Non-pigmented ciliary epithelial cell (primary cell): ENCODE results near the gene TTC21B.

Experiments used
- DNase-seq: peaks from one replicate; pipeline ENCODE4 v3.0.0-alpha.2; 2010; ENCODE audit warnings: low read depth

Gene TTC21B

DNA sequence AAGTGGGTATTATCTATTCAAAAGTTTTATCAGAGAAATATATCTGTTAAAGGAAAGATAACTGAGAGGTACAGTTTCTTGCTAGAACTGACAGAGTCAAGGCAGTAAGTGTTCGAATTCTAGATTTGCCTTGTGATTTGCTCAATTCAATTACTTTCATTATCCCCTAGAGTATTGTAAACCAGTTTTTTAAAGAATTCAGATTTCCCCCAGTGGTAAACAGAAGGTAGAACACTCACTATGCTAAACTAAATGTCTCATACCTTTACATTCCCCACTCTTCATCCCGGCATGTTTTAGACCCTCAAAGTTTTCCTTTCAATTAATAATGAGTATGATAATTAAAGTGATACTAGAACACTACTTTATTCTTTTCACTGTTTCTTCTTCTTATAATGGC is 28.6 kb downstream of the TTC21B start:
- DNase-seq = no peak

DNA sequence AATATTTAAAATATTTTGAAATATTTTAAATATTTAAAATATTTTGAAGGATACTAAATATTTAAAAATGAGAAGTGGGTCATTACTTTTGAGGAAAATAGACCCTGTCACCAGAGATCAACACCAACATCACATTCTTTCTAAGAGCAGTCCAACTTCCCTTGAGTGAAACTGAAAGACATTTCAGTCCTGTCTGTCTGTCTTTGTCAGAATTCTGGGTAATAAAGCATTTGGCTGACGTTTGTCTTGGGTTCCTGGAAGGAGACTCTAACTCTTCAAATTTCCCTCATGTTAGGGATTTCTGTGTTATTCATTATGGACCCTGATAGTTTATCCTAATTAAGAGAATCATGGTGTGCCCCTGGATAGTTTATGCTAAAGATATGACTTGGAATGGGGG is 32.8 kb downstream of the TTC21B start:
- DNase-seq = no peak

DNA sequence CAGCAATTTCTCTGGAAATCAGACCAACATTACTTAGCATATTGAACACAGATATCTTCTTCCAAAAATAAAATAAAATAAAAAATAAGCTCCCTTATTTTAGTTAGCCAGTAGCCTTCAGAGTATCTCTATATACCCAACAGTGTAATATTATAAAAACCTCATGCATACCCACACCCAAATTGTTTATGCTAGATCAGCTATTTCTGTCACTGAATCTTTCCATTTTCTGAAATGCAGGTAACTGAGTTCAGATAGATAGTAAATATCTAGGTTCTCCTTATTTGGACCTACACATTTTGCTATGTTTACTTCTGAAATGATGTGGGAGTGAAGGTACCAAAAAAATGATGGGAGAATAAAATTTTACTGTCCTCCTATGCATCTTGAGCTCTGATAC is 39.9 kb downstream of the TTC21B start:
- DNase-seq = no peak

DNA sequence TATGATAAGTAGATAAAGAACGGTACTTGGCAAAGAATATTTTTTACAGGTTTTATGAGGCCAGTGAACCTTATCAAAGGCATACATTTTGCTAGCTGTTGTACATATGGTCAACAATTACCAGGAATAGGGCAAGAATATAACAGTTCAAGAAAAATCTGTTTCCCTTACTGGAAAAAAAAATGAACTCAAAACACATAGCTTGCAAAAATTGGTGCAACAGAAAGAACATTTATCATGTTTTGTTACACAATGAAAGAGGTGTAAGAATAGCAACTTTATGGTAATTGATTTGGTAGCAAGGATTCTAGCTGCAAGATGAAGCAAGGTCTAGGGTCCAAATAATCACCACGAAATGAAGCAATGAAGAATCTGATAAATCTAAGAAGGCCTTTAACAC is 41.6 kb downstream of the TTC21B start:
- DNase-seq = no peak

DNA sequence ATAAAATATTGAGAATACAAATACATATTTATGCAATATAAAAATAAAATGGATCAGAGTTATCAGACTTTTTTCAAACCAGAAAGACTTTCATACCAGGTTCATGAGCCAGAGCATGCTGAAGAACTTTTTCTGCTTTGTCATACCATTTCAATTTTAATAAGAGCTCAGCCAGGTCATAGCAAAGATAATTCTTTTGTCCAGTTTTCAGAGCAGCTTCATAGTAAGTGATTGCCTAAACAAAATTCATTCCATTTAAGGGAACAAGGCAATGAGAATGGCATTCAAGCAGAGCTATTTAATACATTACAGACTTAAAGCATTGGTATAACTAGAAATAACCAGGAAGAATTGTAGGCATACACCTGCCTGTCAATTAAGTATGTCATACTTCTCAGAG is 42.3 kb downstream of the TTC21B start:
- DNase-seq = peak; percentile 51

DNA sequence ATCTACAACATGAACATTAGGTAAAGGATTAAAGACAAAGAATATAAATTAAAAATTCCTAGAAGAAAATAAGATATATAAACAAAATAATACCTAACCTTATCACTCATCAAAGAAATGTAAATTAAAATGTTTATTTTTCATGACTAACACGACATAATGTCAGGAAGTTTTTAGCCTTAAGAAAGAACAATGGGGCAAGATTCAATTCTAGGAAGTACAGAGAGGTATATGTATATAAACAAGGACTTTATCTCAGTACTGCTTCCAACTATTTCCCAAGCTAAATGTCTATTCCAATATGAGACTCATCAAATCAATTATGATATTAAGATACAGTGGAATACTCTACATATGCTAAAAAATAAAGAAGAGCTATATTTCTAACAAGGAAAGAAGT is 44.1 kb downstream of the TTC21B start:
- no peak for DNase-seq

DNA sequence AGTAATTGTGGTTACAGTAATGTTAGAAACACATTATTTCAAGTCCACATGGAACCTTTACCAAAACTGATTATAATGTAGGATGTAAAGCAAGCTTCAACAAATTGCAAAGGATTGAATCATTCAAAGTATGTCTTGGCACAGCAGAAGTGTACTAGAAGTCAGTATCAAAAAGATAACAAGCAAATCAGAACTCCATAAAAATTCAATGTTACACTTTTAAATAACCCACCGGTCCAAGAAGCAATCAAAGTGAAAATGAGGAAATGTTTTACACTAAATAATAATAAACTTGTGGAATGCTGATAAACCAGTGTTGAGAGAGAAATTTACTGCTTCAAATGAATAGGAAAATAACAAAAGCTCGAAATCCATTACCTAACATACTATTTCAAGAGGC is 47.7 kb downstream of the TTC21B start:
- peak; percentile 20 for DNase-seq

DNA sequence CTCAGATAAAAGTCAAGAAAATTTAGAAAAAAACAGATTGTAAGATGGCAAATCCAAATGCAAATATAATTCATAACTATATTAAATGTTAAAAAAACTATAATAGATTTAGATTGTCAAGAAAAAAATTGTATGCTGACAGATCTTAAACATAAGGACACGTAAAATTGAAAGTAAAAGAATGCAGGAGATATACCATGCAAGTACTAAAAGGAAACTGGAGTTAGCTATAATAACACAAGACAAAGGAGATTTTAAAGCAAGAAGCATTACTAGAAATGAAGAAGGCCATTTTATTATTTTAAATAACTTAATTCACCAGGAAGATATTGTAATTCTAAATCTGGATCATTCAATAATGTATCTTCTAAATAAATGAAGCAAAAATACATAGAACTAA is 48.3 kb downstream of the TTC21B start:
- no peak for DNase-seq

DNA sequence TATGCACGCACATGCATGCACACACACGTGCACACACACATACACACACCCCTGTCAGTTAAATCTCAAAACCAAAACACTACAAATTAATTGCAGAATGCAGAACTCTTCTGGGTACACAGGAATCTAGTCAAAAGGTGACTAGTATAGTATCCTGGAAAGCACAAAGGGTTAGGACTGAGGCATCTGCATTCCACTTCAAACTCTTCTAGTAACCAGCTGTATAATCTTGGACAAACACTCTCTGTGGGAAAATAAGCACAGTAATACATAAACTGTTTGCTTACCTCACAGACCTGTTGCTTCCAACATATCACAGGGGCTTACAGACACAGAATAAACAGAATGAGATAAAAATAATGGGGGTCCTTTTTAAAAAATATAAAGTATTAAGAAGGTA is 49.1 kb downstream of the TTC21B start:
- no peak for DNase-seq

DNA sequence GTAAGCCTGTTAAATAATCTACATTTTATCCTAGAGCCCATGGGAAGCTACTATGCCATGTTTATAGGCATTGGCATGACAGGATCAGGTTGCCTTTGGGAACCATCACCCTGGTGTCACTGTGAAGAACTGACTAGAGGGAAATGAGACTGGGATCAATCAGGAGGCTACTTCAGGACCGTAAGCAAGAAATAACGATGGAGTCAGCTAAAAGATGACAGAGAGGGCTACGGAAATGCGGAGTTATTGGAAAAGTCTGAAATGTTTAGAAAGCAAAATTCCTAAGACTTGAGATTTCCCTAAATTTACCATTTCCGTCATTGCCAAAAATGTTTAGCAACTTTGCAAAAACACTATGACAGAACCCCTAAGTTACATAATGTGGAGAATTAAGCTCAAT is 50.2 kb downstream of the TTC21B start:
- no peak for DNase-seq

DNA sequence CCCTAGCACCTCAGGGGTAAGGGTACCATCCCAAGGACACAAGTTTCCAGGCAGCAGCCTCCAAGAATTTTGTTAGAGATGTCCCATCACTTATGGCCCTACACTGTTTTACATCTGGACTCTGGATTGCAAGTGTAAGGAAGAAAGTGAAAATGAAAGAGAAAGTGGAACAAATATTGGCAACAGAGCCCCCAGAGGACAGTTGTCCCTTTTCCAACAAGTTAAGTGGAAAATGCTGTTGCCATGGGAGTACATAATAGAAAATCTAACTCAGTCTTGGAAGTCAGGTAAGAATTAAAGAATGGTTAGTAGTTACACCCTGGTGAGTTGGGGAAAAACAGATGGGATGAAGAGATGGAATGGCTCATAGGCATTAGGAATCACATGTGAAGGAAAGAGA is 50.6 kb downstream of the TTC21B start:
- no peak for DNase-seq

DNA sequence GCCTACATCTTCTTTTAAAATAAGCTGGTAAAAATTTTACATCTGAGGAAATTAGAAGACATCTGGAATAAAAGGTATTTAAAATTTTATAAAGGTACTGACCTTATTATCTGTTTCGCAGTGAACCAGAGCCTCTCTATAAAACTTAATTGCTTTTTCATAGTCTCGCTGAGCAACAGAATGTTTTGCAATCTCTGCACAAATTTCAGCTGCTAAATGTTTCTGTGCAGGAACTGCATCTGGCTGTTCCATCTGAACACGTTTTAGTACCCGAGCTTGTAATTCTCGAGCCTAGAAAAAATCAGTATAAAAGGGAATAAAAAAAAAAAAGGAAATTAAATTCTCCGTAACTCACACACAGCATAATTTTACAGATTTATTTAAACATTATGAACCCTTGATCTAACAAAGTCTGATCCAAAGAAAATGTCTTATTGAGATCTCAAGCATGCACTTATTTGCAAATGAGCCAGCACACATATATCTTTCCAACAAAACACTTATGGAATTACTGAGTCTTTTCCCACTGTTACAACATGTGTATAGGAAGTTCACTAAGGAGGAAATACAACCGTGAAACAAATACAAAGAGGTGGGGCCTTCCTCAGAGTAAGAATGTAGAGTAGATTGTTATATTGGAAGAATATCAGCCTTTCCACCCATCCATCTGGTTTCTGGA is 51.8 kb downstream of the TTC21B start:
- DNase-seq = no peak

DNA sequence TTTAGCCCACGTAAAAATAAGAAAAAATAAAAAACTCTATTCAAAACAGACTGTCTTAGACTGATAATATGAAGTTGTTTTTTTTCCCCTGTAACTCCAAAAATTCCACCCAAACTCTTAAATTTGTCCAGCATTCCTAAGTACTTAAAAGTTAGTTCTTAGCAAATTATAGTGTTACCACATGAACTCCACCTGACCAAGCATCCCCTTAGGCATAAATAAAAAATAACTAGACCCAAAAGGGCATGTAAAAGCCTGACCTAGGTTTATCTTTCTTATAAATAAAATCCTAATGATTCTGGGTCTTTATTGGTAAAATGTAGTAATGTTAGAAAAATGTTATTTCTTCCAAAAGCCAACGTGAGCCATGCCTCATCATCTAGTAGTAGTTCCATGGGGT is 54.3 kb downstream of the TTC21B start:
- DNase-seq = no peak

DNA sequence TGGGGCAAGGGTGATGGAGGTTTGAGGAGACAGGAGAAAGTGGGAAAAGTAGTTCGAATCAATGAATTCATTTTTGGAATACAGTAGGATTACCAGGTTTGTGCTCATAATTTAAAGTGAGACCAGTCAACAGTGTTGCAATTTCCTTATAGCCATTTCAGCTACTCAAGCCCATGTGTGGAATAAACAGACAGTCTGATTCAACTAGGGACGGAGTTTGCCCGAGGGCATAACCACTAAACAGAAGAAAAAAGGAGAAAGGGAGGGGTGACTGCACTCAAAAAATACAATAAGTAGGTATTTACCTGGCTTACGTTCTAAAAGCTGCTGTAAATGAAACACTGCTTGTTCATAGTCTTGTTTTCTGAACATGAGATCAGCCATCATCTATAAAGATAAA is 55.2 kb downstream of the TTC21B start:
- DNase-seq = no peak

DNA sequence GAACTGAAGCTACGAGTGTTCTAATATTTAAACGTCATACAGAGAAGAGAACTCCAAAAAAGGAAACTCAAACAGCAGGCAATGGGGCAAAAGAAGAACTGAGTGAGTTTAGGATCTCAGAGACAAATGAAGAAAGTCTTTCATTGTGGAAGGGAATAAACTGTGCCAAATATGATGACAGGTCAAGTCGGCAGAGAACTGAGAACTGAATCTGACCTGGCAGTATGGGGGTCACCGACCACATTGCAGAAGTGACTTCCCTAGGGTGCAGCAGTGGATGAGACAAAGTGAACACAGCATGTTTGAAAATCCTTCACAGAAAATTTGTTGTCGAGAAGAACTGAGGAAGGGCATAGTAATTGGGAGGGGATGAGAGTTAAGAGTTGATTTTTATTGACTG is 55.9 kb downstream of the TTC21B start:
- no peak for DNase-seq

DNA sequence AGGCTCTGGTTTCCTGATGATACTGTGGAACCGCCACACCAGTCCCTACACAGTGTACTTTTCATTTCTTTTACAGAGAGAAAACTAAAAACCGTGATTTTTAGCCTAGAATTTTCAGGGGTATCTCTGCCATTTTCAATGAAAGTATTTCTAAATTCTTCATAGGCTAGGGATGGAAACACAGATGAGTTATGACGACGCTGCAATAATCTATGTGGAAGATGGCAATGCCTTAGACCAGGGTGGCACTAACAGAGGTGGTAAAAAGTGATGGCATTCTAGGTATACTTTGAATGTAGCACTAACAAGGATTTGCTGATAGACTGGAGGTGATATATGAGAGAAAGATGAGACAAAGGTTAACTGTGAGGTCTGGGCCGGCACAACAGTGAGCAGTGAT is 56.5 kb downstream of the TTC21B start:
- DNase-seq = no peak

DNA sequence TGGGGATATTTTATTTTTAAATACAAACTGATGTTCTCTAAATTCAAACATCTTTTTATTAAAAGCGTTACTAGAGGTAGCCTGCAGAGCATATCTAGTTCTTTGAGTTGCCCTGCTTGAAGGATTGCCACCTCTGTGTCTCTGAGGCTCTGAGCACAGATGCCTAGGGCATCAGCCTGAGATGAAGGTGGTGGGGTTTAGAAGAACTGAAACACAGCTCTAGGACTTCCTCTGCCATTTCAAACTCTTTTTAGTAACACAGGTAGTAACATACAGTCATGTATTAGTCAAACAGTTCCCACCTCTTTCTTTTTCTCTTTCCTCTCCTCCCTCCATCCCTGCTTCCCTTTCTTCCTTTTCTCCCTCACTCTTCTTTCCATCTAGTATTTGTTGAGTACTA is 57.6 kb downstream of the TTC21B start:
- DNase-seq = no peak

DNA sequence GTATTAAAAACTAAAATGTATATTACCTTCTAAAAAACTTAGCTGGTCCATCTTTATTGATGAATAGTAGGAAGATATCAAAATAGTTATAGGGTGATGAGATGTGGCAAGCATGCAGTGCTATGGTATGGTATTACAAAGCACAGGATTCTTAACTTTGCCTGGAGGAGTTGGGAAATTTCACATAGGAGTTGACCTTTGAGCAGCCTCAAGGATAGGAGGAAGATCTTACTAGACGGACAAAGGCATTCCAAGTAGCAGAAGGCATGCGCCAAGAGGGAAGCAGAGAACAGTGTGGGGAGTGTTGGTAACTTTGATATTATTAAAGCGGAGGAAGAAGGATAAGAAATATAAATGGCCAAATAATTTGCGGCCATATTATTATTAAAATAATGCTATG is 60.0 kb downstream of the TTC21B start:
- DNase-seq = no peak

DNA sequence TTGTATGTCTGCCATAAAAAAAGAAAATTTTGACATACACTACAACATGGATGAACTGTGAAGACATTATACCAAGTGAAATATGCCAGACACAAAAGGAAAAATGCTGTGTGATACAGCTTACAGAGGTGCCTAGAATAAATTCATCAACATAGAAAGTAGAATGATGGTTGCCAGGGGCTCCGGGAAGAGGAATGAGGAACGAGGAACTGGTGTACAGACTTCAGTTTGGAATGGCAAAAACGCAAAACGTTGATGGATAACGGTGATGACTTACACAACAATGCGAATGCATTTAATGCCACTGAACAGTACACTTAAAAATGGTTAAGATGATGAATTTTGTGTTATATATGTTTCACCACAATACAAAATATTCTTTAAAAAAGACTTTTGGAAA is 61.0 kb downstream of the TTC21B start:
- no peak for DNase-seq

DNA sequence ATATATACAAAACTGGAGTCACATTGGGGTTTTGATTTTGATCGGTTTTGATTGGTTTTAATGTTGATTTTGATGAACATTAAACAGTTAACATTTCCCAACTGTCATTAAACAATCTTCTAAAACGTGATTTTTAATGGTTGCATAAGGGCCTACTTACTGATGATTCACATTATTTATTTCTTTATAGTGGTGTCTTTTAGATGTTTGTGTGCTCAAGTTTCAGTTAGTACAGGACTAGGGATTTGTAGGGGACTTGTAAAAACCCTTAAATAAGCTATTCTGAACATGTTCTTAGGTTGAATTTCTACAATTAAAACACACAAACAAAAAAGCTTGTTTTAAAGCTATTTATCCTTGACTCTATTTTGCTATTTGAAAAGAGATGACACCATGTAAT is 61.6 kb downstream of the TTC21B start:
- no peak for DNase-seq

DNA sequence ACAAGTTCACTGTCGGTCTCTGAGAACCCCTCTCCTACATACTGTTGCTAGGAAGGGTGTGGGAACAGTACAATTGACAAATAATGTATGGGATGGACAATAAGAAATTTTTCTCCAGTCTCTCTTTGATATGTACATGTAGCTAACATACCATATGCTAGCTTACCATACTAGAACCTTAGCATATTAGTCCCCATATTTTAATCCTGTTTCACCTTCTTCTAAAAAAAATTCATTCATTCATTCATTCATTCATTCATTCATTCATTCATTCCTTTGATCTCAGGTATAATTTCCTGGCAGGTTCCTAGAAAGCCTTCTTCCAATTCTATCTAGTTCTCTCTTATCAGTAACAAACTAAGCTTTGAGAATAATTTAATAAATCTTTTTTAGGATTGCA is 62.2 kb downstream of the TTC21B start:
- DNase-seq = no peak

DNA sequence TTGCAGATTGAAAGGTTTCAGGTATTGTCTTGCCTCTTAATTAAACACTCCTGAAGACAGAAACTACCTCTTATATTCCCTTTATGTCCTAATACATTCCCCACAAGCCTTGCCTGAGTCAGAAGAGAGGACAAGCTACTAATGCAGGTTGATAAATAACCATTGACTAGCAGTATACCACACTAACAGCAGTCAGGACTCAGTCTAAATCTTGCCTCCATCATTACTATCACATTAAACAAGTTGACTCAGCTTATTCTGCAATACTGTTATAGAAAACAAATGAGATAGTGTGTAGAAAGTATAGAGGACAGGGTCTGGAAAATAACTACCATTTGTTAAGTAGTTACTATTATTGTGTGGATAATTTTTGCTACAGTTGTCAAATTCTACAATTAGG is 63.8 kb downstream of the TTC21B start:
- DNase-seq = no peak

DNA sequence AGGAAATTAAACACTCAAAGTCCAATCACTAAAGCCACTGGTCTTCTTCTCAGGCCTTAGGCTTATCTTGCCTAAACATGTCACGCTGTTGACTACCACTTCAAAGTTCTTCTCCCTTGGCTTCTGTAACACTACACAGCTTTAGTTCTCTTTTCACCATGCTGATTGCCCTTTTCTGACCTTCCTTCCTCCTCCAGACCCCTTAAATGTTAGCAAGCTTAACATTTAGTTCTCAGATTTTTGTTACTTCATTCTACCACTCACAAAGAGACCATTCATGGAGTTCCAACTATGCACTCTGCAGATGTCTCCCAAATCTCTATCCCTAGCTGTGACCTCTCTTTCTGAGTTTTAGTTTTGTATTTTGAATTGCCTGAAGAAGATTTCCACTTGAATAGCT is 64.4 kb downstream of the TTC21B start:
- no peak for DNase-seq

DNA sequence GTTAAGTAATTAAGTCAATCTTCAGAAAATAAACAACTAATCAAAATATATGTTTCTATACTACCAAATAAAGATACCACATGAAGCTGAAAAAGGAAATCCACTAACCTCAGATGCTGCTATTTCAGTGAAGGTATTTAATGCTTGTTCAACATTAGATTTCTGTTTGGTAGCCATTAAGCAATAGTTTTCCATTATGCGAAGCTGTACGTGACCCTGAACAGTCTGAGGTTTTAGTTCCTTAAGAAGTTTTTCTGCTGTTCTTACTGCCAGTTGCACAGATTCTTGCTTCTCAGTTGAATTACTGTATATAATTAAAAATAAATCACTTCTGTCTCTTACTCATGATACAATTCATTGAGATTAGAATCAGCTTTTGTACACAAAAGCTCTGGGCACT is 65.4 kb downstream of the TTC21B start:
- DNase-seq = no peak
